Neural progenitor cell (in vitro differentiated cells): ENCODE results near the gene TMCC3. TPM values are rescaled to one million over a fixed set of nuclear protein-coding genes. Genes with fewer than 3 reads are reported as not detected.

Experiments used
- DNase-seq: peaks from one replicate; pipeline ENCODE4 v3.0.0-alpha.2; 2016; ENCODE audit warnings: low spot score
- H2AFZ ChIP-seq: fragments of 200-600 bp; sonication (generic); replicated peaks from 2 replicates; pipeline ENCODE4 v1.6.1; 2016; ENCODE audit warnings: antibody characterized with exemption
- H3F3A ChIP-seq: fragments of 200-600 bp; sonication (generic); 2 replicates; pipeline ENCODE4 v1.6.1; 2016; ENCODE audit warnings: antibody characterized with exemption, low read depth
- H3K27ac ChIP-seq: fragments of 200-600 bp; sonication (generic); 2 replicates; pipeline ENCODE4 v1.5.1; 2016; ENCODE audit warnings: mild to moderate bottlenecking
- H3K27me3 ChIP-seq: fragments of 200-600 bp; sonication (generic); 2 replicates; pipeline ENCODE4 v1.6.1; 2016; ENCODE audit warnings: mild to moderate bottlenecking, moderate library complexity
- H3K36me3 ChIP-seq: fragments of 200-600 bp; sonication (generic); 2 replicates; pipeline ENCODE4 v1.5.1; 2016
- H3K4me1 ChIP-seq: fragments of 200-600 bp; sonication (generic); 2 replicates; pipeline ENCODE4 v1.6.1; 2016; ENCODE audit warnings: mixed run types
- H3K4me2 ChIP-seq: fragments of 200-600 bp; sonication (generic); 2 replicates; pipeline ENCODE4 v1.6.1; 2016
- H3K4me3 ChIP-seq: fragments of 200-600 bp; sonication (generic); 2 replicates; pipeline ENCODE4 v1.5.1; 2016
- H3K79me2 ChIP-seq: fragments of 200-600 bp; sonication (generic); 2 replicates; pipeline ENCODE4 v1.6.1; 2016; ENCODE audit warnings: low read depth
- H3K9ac ChIP-seq: fragments of 200-600 bp; sonication (generic); 2 replicates; pipeline ENCODE4 v1.6.1; 2016
- H3K9me3 ChIP-seq: fragments of 200-600 bp; sonication (generic); 2 replicates; pipeline ENCODE4 v1.5.1; 2016; ENCODE audit warnings: low read depth
- H4K20me1 ChIP-seq: fragments of 200-600 bp; sonication (generic); 2 replicates; pipeline ENCODE4 v1.6.1; 2016; ENCODE audit warnings: low read depth
- H3K27ac Mint-ChIP-seq: 3 replicates; pipeline ENCODE4 v1.8.0; 2021; ENCODE audit warnings: mixed read lengths
- H3K27me3 Mint-ChIP-seq: 2 replicates; pipeline ENCODE4 v1.8.0; 2022; ENCODE audit warnings: low read depth, mild to moderate bottlenecking, inconsistent platforms, moderate library complexity, mixed read lengths; ENCODE audit not compliant: insufficient read depth
- H3K36me3 Mint-ChIP-seq: 3 replicates; pipeline ENCODE4 v1.8.0; 2021; ENCODE audit warnings: mixed read lengths
- H3K4me1 Mint-ChIP-seq: 3 replicates; pipeline ENCODE4 v1.8.0; 2021; ENCODE audit warnings: mixed read lengths
- H3K4me3 Mint-ChIP-seq: 3 replicates; pipeline ENCODE4 v1.8.0; 2021; ENCODE audit warnings: mild to moderate bottlenecking, moderate library complexity, mixed read lengths
- H3K9me3 Mint-ChIP-seq: 3 replicates; pipeline ENCODE4 v1.8.0; 2020; ENCODE audit warnings: mixed read lengths
- EZH2 ChIP-seq: fragments of 200-600 bp; sonication (generic); IDR thresholded peaks from 2 replicates; pipeline ENCODE4 v1.6.1; 2017; ENCODE audit warnings: antibody characterized with exemption, mild to moderate bottlenecking, moderate library complexity
- EZH2phosphoT487 ChIP-seq: fragments of 200-600 bp; sonication (generic); IDR thresholded peaks from 2 replicates; pipeline ENCODE4 v1.6.1; 2017; ENCODE audit warnings: antibody characterized with exemption
- total RNA-seq: library from RNA; depleted of rRNA; stranded (reverse); fragments of >200 nt; gene quantifications from 2 replicates; pipeline ENCODE4 v1.2.3, GENCODE V29; 2015; ENCODE audit warnings: low replicate concordance
- TF ChIP-seq, protein P1 (sequence below): fragments of 200-600 bp; sonication (generic); IDR thresholded peaks from 2 replicates; pipeline ENCODE4 v1.5.1; 2017; ENCODE audit warnings: antibody characterized with exemption, mild to moderate bottlenecking

TMCC3 gene
- total RNA-seq, 1 donor from 2014 or later = 9.5 TPM

DNA sequence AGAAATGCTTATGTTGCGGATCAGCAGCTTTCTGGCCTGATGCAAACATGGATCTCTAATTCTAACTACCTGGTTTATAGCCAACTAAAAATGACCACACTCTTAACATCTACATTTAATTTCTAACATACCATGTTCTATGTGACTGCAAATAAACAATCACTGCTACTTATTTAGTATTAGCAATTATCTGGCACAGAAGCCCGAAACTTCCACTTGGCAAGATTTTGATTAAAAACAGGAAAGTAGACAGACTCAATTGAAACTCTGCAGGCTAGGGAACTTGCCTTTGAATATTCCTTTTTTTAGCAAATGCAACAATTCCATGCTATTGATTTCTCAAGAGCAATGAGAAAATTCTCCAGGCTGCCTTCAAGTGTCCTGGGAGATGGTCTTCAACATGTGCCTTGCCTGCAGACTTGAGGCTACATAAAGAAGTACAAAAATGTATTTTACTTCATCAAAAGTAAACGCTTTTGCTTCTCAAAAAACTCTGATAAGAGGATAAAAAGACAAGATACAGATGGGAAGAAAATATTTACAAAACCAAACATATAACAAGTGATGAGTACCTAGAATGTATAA lies 9.1 kb upstream of the TMCC3 start:
- Histone ChIP-seq H3K27me3 (no peaks in the 10 kb centered on the region), H3K9me3 (no peaks in the 10 kb centered on the region), H3K36me3 (no peaks in the 10 kb centered on the region), H3K27ac (no peak overlapping the region), H3K9ac (no peak overlapping the region), H4K20me1 (no peaks in the 10 kb centered on the region), H3K4me2 (no peak overlapping the region), H3K4me3 (no peak overlapping the region), H3K4me1 (no peaks in the 10 kb centered on the region), H2AFZ (no peak overlapping the region), H3K79me2 (no peaks in the 10 kb centered on the region), H3F3A (no peaks in the 10 kb centered on the region)
- Mint-ChIP-seq H3K27me3 (peaks cover 7% of the 10 kb centered on the region), H3K4me3 (no peak overlapping the region), H3K4me1 (peaks cover 8% of the 10 kb centered on the region), H3K27ac (no peak overlapping the region), H3K36me3 (no peaks in the 10 kb centered on the region), H3K9me3 (no peaks in the 10 kb centered on the region)
- DNase-seq = no peak
- TF ChIP-seq EZH2 (no peak), EZH2phosphoT487 (no peak)
- TF ChIP-seq, protein P1, sequence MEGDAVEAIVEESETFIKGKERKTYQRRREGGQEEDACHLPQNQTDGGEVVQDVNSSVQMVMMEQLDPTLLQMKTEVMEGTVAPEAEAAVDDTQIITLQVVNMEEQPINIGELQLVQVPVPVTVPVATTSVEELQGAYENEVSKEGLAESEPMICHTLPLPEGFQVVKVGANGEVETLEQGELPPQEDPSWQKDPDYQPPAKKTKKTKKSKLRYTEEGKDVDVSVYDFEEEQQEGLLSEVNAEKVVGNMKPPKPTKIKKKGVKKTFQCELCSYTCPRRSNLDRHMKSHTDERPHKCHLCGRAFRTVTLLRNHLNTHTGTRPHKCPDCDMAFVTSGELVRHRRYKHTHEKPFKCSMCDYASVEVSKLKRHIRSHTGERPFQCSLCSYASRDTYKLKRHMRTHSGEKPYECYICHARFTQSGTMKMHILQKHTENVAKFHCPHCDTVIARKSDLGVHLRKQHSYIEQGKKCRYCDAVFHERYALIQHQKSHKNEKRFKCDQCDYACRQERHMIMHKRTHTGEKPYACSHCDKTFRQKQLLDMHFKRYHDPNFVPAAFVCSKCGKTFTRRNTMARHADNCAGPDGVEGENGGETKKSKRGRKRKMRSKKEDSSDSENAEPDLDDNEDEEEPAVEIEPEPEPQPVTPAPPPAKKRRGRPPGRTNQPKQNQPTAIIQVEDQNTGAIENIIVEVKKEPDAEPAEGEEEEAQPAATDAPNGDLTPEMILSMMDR = no peak

DNA sequence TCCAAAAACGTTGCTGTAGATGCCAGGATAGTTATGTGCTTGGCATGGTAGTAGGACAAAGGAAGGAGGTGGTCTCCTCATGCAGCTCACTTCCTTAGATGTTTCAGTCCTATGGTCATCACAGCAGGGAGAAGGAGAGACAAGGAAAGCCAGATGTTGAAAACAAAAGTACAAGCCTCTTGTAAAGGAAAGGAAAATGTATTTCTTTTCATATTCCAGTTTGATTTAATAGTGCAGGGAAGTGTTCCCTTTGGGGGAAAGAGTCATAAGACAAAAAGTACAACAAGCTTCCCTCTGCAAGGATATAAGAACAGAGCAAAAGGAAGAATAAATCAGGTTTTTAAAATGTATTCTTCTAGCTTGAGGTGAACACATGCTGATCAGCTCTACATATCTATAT lies 8.6 kb upstream of the TMCC3 start:
- H3K9me3 Mint-ChIP-seq = no peaks in the 10 kb centered on the region

DNA sequence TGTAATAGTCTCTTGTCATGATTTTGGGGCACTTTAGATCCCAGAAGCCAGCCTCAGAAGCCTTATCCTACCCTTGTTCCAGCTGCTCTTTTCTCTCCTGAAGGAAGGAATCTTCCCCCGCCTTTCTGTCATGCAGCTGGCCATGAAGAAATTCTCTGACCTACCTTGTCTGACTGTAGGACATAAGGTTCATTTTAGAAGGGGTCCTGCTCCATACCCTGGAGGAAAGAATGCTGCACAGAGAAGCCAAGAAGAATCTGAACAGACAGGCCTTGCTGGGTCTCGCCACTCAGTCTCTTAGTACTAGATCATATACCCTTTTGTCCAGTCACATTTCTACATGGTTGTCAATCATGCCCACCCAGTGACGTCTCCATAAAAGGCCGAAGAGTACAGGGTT lies 6.2 kb upstream of the TMCC3 start:
- TF ChIP-seq EZH2phosphoT487 (no peak), EZH2 (no peak)
- TF ChIP-seq, protein P1 = no peak
- H3K4me2 ChIP-seq = no peak overlapping the region
- Mint-ChIP-seq H3K36me3 (no peaks in the 10 kb centered on the region), H3K4me1 (peaks cover 8% of the 10 kb centered on the region), H3K27ac (no peak overlapping the region), H3K27me3 (peaks cover 7% of the 10 kb centered on the region), H3K9me3 (no peaks in the 10 kb centered on the region), H3K4me3 (no peak overlapping the region)
- H3K4me1 ChIP-seq = no peaks in the 10 kb centered on the region
- H3F3A ChIP-seq = peaks cover 3% of the 10 kb centered on the region
- no peak overlapping the region for H3K9ac ChIP-seq
- no peaks in the 10 kb centered on the region for H4K20me1 ChIP-seq
- no peaks in the 10 kb centered on the region for H3K79me2 ChIP-seq
- H3K27me3 ChIP-seq = peaks cover 5% of the 10 kb centered on the region
- DNase-seq = no peak
- H3K4me3 ChIP-seq = no peak overlapping the region
- no peak overlapping the region for H2AFZ ChIP-seq
- H3K36me3 ChIP-seq = no peaks in the 10 kb centered on the region
- no peak overlapping the region for H3K27ac ChIP-seq
- H3K9me3 ChIP-seq = no peaks in the 10 kb centered on the region

More for the DNA sequence above, 8.6 kb upstream of the TMCC3 start:
- Histone ChIP-seq H3K9ac (no peak overlapping the region), H4K20me1 (no peaks in the 10 kb centered on the region), H3F3A (no peaks in the 10 kb centered on the region), H3K9me3 (no peaks in the 10 kb centered on the region), H3K27me3 (no peaks in the 10 kb centered on the region), H2AFZ (no peak overlapping the region), H3K36me3 (no peaks in the 10 kb centered on the region), H3K4me2 (no peak overlapping the region), H3K27ac (no peak overlapping the region), H3K4me3 (no peak overlapping the region), H3K79me2 (no peaks in the 10 kb centered on the region), H3K4me1 (no peaks in the 10 kb centered on the region)
- TF ChIP-seq, protein P1 = no peak
- TF ChIP-seq EZH2phosphoT487 (no peak), EZH2 (no peak)
- peaks cover 7% of the 10 kb centered on the region for H3K27me3 Mint-ChIP-seq
- DNase-seq = no peak
- H3K4me1 Mint-ChIP-seq = peaks cover 8% of the 10 kb centered on the region
- H3K27ac Mint-ChIP-seq = no peak overlapping the region
- H3K4me3 Mint-ChIP-seq = no peak overlapping the region
- H3K36me3 Mint-ChIP-seq = no peaks in the 10 kb centered on the region
